Panc1 (cell line): ENCODE results near the gene CHN1. TPM values are rescaled to one million over a fixed set of nuclear protein-coding genes. Genes with fewer than 3 reads are reported as not detected.

Experiments used
- ATAC-seq: fragments of 200-7000 bp; cut with Tn5 transposase; 2 replicates; pipeline ENCODE4 v1.9.1; 2020; ENCODE audit warnings: mild to moderate bottlenecking, moderate library complexity
- BruUV-seq: library from RNA; stranded (reverse); fragments of 400-500 nt; replicated peaks from 2 replicates; lab custom pipeline; 2021; lab: Mats Ljungman, UMichigan
- CTCF ChIA-PET: fragments of 300-600 bp; sonication (Branson Sonifier 250); formaldehyde crosslinking; loops from one replicate; lab custom pipeline; 2022; ENCODE audit warnings: antibody characterized with exemption; lab: Charles Lee
- POLR2A ChIA-PET: fragments of 300-600 bp; sonication (Branson Sonifier 250); formaldehyde crosslinking; loops from one replicate; lab custom pipeline; 2022; ENCODE audit warnings: antibody characterized with exemption; lab: Charles Lee
- DNase-seq: peaks from one replicate; pipeline ENCODE4 v3.0.0-alpha.2; 2010; ENCODE audit warnings: low read depth, low spot score
- H3K27ac ChIP-seq: 2 replicates; pipeline ENCODE4 v1.5.1; 2011; ENCODE audit warnings: mild to moderate bottlenecking, low read length, inconsistent platforms
- H3K27me3 ChIP-seq: fragments of 200-500 bp; sonication (Bioruptor generic); 2 replicates; pipeline ENCODE4 v1.6.0; 2014; ENCODE audit warnings: low read length, inconsistent platforms; ENCODE audit not compliant: control insufficient read depth, insufficient read depth
- H3K36me3 ChIP-seq: fragments of 200-500 bp; sonication (Bioruptor generic); 2 replicates; pipeline ENCODE4 v1.5.1; 2014; ENCODE audit warnings: inconsistent platforms, mild to moderate bottlenecking, low read length, moderate library complexity; ENCODE audit not compliant: control insufficient read depth, insufficient read depth
- H3K4me1 ChIP-seq: 2 replicates; pipeline ENCODE4 v1.5.1; 2011; ENCODE audit warnings: inconsistent platforms, mild to moderate bottlenecking, low read length, moderate library complexity; ENCODE audit not compliant: control insufficient read depth, insufficient read depth
- H3K4me3 ChIP-seq, 2 experiments: 2 replicates each; pipeline ENCODE4 v1.5.1; 2011 to 2012; ENCODE audit warnings: low read depth in 2 of 2, low read length in 2 of 2, mild to moderate bottlenecking in 2 of 2, inconsistent platforms in 1 of 2, moderate library complexity in 1 of 2
- H3K9me3 ChIP-seq: fragments of 200-500 bp; sonication (Bioruptor generic); 2 replicates; pipeline ENCODE4 v1.5.1; 2014; ENCODE audit warnings: low read depth, mild to moderate bottlenecking, inconsistent platforms, low read length, moderate library complexity; ENCODE audit not compliant: control insufficient read depth, insufficient read depth
- POLR2AphosphoS5 ChIP-seq: IDR thresholded peaks from 2 replicates; pipeline ENCODE4 v1.6.1; 2012; ENCODE audit warnings: mild to moderate bottlenecking, low read depth, low read length, moderate library complexity
- SIN3A ChIP-seq: IDR thresholded peaks from 2 replicates; pipeline ENCODE4 v1.6.1; 2012; ENCODE audit warnings: low read depth, mild to moderate bottlenecking, low read length, moderate library complexity, borderline replicate concordance; ENCODE audit not compliant: insufficient read depth
- TCF7L2 ChIP-seq: IDR thresholded peaks from 2 replicates; pipeline ENCODE4 v1.6.1; 2011; ENCODE audit warnings: mild to moderate bottlenecking, low read depth, low read length, inconsistent platforms
- in situ Hi-C: cut with HindIII; loops from 2 replicates; pipeline ENCODE4 v1.10.0; 2016; ENCODE audit warnings: low sequenced_read_pairs, low pct_unique_long_range_greater_than_20kb
- intact Hi-C: fragments of 100-400 bp; cut with micrococcal nuclease; formaldehyde crosslinking; loops from one replicate; pipeline ENCODE4 v1.10.0; 2022; ENCODE audit not compliant: unreplicated experiment
- total RNA-seq: library from RNA; stranded (reverse); gene quantifications from one replicate; pipeline ENCODE4 v1.2.1, GENCODE V29; 2021; ENCODE audit not compliant: unreplicated experiment
- TF ChIP-seq, protein P1 (sequence below), 2 experiments: IDR thresholded peaks; 2 replicates each; pipeline ENCODE4 v1.6.1; 2011 to 2012; ENCODE audit warnings: low read depth in 2 of 2, control low read depth in 1 of 2, low read length in 1 of 2, mild to moderate bottlenecking in 1 of 2, moderate library complexity in 1 of 2; ENCODE audit not compliant: insufficient read depth in 1 of 2
- TF ChIP-seq, protein P2 (sequence below): fragments of 450-650 bp; IDR thresholded peaks from 2 replicates; pipeline ENCODE4 v1.5.1; 2017; ENCODE audit warnings: mild to moderate bottlenecking

Gene CHN1
- total RNA-seq, 1 experiment from 2014 or later: 20.8 TPM

DNA sequence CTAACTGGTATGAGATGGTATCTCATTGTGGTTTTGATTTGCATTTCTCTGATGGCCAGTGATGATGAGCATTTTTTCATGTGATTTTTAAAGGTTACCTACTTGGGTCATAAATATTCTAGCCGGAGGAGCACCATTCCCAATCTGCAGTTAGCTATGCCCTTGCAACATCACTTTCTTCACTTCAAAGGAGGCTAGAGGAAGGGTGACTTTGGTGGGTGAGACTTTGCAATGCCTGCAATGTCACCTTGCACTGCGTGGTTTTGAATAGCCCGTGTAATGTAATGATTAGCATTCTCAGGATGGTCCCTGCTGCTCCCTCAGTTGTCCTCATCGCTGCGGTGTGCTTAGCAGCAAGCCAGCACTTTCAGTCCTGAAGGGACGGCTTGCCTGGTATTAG lies 184.8 kb downstream of the CHN1 start:
- no peaks in the 10 kb centered on the region for H3K4me1 ChIP-seq
- H3K27me3 ChIP-seq: no peaks in the 10 kb centered on the region
- in situ Hi-C loops (no loop called here), intact Hi-C loops (no loop called here)
- TF ChIP-seq, protein P1, sequence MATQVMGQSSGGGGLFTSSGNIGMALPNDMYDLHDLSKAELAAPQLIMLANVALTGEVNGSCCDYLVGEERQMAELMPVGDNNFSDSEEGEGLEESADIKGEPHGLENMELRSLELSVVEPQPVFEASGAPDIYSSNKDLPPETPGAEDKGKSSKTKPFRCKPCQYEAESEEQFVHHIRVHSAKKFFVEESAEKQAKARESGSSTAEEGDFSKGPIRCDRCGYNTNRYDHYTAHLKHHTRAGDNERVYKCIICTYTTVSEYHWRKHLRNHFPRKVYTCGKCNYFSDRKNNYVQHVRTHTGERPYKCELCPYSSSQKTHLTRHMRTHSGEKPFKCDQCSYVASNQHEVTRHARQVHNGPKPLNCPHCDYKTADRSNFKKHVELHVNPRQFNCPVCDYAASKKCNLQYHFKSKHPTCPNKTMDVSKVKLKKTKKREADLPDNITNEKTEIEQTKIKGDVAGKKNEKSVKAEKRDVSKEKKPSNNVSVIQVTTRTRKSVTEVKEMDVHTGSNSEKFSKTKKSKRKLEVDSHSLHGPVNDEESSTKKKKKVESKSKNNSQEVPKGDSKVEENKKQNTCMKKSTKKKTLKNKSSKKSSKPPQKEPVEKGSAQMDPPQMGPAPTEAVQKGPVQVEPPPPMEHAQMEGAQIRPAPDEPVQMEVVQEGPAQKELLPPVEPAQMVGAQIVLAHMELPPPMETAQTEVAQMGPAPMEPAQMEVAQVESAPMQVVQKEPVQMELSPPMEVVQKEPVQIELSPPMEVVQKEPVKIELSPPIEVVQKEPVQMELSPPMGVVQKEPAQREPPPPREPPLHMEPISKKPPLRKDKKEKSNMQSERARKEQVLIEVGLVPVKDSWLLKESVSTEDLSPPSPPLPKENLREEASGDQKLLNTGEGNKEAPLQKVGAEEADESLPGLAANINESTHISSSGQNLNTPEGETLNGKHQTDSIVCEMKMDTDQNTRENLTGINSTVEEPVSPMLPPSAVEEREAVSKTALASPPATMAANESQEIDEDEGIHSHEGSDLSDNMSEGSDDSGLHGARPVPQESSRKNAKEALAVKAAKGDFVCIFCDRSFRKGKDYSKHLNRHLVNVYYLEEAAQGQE (IDR thresholded peaks at IDR 0.05; ENCODE audit: insufficient read depth in 1 of 2, low read depth in 2 of 2, low read length in 1 of 2): no peak
- TF ChIP-seq TCF7L2 (no peak), POLR2AphosphoS5 (no peak), SIN3A (no peak)
- TF ChIP-seq, protein P2, sequence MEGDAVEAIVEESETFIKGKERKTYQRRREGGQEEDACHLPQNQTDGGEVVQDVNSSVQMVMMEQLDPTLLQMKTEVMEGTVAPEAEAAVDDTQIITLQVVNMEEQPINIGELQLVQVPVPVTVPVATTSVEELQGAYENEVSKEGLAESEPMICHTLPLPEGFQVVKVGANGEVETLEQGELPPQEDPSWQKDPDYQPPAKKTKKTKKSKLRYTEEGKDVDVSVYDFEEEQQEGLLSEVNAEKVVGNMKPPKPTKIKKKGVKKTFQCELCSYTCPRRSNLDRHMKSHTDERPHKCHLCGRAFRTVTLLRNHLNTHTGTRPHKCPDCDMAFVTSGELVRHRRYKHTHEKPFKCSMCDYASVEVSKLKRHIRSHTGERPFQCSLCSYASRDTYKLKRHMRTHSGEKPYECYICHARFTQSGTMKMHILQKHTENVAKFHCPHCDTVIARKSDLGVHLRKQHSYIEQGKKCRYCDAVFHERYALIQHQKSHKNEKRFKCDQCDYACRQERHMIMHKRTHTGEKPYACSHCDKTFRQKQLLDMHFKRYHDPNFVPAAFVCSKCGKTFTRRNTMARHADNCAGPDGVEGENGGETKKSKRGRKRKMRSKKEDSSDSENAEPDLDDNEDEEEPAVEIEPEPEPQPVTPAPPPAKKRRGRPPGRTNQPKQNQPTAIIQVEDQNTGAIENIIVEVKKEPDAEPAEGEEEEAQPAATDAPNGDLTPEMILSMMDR: no peak
- no peak for DNase-seq
- no TSS peak for BruUV-seq
- no peak overlapping the region for H3K27ac ChIP-seq
- H3K9me3 ChIP-seq: no peaks in the 10 kb centered on the region
- H3K36me3 ChIP-seq: no peaks in the 10 kb centered on the region
- H3K4me3 ChIP-seq: no peak overlapping the region
- ChIA-PET POLR2A (no interaction called here), CTCF (no interaction called here)
- no peak for ATAC-seq

DNA sequence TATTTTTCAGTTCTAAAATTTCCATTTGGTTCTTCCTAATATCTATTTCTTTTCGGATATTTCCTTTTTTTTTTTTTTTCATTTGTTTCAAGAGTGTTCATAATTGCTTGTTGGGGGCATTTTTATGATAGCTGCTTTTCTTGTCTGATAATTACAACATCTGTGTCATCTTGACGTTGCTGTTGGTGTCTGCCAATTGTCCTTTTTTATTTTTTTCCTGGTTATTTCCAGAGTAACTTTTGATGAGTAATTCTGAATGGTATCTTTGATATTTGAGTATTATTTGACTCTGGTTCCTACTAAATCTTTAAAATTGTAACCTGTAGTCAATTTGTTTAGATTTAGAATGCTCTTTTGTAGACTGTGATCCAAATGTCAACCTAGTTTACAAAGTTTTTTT lies 189.7 kb downstream of the CHN1 start:
- intact Hi-C loops (no loop called here), in situ Hi-C loops (no loop called here)
- Histone ChIP-seq H3K27me3 (no peaks in the 10 kb centered on the region), H3K4me3 (no peak overlapping the region), H3K27ac (no peak overlapping the region), H3K36me3 (no peaks in the 10 kb centered on the region), H3K9me3 (no peaks in the 10 kb centered on the region), H3K4me1 (no peaks in the 10 kb centered on the region)
- TF ChIP-seq, protein P2: no peak
- TF ChIP-seq POLR2AphosphoS5: no peak
- no peak for TF ChIP-seq TCF7L2
- TF ChIP-seq, protein P1 (IDR thresholded peaks at IDR 0.05; ENCODE audit: insufficient read depth in 1 of 2, low read depth in 2 of 2, low read length in 1 of 2): no peak
- no peak for TF ChIP-seq SIN3A
- ATAC-seq: no peak
- no TSS peak for BruUV-seq
- POLR2A ChIA-PET: interaction anchor here (0.6 kb wide), 1 partner anchor 44 kb away, joined by 5 read pairs; no protein-coding TSS in a partner anchor
- CTCF ChIA-PET: no interaction called here
- DNase-seq: no peak
